NCI-H446 treated with DMSO at 0.1 percent for 48 hours (cell line): ENCODE measurements around the gene ASH1L.

Source experiments
- DNase-seq: peaks from one replicate; lab custom pipeline; 2025; lab: John Stamatoyannopoulos, UW

ASH1L gene

DNA sequence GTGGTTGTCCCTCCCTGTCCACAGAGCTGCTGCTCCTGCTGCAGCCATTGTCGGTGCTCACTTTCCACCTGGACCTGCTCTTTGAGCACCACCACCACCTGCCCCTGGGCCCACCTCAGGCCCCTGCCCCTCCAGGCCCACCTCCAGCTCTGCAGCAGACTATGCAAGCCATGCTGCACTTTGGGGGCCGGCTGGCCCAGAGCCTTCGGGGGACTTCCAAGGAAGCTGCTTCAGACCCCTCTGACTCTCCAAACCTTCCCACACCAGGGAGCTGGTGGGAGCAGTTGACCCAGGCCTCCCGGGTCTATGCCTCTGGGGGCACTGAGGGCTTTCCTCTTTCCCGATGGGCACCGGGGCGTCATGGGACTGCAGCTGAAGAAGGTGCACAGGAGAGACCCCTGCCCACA, 236.0 kb downstream of the ASH1L start:
- DNase-seq = no peak

DNA sequence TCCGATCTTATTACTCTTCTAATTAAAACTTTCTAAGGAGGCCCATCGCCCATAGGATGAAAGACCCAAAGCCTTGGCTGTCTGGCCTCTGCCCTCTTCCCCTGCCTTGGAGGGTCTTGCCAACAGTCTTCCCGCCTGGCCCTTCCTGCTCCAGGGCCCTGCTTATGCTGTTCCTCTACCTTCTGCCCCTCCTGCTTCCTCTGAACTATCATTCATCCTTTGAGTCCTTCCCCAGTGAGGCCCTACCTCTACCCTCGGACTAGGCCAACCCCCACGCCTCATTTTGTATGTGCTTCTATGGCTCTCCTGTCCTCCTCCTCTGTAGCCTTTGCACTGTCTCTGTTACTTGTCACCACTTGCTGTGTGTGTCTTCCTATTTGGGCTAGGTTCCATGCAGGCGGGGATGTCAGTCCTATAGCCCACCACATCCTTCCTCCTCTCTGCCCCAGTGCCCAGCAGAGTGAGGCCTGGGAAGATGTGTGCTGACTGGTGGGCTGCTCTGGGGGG, 236.5 kb downstream of the ASH1L start:
- DNase-seq = no peak

DNA sequence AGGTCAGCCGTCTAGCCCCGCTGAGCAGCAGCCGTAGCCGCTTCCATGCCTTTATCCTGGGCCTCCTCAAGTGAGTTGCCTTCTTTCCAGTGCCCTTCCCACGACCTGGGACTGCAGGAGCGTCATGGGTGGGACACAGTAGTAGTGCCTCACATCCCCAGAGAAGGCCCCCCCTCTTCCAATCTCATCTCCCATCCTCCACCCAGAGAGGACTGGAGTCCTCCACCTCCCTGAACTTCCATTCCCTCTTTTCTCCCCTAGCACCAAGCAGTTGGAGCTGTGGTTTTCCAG, 237.1 kb downstream of the ASH1L start:
- no peak for DNase-seq

DNA sequence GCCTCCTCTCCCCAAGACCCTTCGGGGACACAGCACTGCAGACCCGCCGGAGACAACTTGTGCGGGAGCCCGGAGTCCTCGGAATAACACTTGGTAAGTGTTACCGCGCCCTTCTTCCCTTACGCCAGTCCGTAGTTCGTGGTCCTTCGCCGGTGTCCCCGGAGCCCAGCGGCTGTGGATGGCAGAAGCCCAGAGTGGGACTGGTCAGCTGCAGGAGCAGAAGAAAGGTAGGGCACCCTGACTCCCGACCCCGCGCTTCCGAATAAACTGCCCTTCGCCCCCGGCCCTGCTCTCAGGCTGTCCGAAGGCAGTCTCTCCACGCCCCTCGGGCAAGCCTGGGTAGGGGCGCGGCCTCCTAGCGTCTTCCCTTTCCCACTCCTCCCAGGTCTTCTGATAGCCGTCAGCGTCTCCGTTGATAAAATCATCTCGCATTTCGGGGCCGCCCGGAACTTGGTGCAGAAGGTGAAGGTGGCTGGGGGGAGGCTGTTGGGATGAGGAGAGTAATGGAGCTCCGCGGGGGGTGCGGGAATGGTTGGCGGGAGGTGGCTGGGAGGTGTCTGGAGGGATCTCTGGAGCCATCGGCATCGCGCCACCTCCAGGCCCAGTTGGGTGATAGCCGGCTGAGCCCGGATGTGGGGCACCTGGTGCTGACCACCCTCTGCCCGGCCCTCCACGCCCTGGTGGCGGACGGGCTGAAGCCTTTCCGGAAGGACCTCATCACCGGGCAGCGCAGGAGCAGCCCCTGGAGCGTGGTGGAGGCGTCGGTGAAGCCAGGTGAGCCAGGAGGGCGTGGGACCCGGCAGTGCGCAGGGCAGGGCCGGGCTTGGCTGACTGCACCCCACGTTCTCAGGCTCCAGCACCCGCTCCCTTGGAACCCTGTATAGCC, 237.6 kb downstream of the ASH1L start:
- peak; percentile 19 for DNase-seq

DNA sequence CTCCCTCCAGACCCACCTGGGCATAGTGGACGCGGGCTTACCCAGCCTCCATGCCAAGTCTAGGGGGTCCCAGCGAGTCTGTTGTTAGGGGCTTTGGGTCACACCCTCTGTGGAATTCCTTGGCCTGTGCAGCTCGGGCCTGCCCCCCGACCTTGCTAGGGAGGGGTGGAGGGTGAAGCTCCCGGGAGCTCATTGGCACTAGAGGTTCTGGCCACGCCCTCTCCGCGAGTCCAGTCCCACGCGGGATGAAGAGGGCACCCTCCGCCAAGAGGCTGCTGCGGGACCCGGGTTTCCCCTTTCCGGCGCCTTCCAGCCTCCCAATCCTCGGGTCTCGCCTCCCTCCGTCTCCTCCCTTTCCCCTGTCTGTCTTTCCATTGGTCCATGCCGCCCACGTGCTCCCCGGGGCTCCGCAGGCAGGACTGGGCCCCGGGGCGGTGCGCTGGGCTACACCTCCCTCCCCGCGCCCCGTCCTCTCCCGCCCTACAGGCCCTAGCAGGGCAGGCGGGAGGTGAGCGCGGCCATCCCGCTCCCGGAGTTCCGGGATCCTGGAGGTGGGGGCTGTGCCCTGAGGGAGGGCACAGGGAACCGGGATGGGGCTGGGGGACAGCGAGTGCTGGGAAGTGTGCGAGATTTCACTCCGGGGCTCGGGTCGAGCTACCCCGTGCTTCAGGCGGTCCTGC, 238.4 kb downstream of the ASH1L start:
- peak; percentile 96 for DNase-seq

DNA sequence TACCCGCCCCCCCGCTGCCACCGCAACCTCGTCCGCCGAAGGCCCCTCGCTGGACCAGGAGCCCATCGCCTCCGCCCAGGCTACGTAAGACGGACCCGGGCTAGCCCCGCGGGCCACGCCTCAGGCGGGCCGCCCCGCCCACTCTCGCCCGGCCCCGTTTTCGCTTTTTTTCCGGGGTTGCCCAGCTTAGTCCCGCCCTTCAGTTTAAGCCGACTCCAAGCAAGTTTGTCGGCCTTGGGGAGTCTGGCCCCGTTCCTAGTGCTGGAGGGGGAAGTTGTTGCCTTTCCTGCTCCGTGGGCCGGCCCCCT, 238.9 kb downstream of the ASH1L start:
- peak; percentile 85 for DNase-seq

DNA sequence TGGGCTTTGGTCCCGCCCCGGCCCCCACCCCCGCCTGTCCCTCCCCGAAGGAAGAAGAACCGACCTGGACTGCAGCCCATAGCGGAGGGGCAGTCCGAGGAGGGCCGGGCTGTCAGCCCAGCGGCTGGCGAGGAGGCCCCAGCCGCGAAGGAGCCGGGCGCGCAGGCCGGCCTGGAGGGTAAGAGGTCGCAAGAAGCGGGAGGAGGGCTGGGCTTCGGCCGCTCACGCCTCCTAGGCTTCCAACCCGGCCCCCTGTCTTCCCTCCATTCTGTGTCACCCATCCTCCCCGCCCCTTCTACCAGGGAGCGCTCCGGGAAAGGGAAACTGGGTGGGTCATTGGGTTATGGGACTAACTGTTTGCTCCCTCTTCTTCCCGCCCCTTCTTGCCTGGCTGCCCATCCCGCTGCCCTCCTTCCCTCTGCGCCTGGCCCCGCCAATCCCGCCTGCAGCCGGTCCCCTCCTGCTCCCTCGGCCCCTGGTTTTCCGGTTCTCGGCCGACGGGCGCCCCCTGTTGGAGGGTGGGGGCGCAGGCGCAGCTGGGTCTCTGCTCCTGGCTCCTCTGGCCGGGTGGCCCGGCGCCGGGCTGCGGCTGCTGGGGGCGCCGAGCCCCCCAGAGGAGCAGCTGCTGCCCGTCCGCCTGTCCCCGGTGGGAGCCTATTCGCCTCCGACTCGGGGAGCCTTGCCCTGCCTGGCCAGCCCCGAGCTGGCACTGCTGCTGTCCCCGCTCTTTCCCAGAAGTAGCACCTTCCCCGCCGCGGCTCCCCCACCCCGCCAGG, 239.5 kb downstream of the ASH1L start:
- peak; percentile 85 for DNase-seq

DNA sequence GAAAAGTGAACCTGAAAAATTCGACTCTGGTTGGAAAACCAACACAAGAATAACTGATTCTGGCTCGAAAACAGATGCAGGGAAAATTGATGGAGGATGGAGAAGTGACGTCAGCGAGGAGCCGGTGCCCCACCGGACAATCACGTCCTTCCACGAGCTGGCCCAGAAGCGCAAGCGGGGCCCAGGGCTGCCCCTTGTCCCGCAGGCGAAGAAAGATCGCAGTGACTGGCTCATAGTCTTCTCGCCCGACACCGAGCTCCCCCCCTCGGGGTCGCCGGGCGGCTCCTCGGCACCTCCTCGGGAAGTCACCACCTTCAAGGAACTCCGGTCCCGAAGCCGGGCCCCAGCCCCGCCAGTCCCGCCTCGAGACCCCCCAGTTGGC, 240.0 kb downstream of the ASH1L start:
- no peak for DNase-seq

DNA sequence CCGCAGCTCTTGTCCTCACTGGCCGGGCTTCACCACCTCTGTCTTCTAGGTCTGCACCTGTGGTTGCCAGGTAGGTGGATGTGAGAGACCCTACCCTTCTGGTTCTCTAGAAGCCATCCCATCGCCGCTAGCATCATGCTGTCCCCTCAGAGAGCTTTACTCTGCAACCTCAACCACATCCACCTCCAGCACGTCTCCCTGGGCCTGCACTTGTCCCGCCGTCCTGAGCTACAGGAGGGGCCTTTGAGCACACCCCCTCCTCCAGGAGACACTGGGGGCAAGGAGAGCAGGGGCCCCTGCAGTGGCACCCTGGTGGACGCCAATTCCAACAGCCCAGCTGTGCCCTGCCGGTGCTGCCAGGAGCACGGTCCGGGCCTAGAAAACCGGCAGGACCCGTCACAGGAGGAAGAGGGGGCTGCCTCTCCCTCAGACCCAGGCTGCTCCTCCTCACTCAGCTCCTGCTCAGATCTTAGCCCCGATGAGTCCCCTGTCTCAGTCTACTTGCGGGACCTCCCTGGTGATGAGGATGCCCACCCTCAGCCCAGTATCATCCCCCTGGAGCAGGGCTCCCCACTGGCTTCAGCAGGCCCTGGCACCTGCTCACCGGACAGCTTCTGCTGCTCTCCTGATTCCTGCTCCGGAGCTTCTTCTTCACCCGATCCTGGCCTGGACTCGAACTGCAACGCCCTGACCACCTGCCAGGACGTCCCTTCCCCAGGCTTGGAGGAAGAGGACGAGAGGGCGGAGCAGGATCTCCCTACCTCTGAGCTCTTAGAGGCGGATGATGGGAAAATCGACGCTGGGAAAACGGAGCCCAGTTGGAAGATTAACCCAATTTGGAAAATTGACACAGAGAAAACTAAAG, 240.7 kb downstream of the ASH1L start:
- DNase-seq = no peak

DNA sequence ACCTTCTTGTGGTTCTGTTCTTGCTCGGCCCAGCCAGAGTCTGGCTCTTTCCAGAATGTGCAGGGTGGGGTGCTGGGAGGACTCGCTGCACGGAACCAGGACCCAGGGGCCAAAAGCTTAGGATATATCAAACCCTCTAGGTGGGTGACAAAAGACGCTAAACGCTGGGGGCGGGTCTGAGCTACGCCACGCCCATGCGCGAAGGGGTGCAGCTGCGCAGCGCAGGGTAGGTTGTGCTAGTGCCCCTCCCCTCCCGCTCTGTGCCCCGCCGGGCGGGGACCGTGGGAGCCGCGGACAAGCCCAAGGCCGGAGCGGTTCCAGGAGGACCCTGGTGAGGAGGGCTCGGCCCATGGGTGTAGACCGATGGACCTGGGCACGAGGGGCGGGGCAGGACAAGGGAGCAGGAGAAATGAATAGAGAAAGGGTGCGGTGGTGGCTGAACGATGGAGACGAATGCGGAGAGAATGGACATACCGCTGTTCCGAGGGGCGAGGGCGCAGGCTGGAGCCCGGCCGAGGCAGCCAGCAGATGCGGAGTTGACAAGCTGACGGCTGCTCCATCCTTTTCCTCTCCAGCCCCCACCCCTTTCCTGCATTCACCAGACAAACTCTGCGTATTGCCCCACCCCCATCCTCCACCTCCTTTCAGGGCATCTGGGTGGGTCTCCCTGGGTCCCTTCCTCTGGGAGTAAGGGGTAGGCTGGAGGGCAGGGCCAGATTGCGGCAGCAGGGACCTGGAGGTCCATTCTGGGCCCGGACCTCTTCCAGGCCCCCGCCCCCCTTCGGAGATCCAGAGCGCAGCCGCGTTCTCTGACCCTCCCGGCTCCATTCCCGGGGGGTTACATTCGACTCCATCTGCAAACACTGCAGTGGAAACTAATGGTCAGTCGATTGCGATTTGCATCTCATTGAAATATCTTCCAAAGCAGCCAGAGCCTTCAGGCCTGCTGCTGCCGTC, 241.7 kb downstream of the ASH1L start, which contains the start of gene RUSC1:
Gene RUSC1, plus strand, starts transcription at position 234 of the 957 bp plus-strand sequence. CDS start 880 bp downstream, outside the sequence.
- DNase-seq = no peak

DNA sequence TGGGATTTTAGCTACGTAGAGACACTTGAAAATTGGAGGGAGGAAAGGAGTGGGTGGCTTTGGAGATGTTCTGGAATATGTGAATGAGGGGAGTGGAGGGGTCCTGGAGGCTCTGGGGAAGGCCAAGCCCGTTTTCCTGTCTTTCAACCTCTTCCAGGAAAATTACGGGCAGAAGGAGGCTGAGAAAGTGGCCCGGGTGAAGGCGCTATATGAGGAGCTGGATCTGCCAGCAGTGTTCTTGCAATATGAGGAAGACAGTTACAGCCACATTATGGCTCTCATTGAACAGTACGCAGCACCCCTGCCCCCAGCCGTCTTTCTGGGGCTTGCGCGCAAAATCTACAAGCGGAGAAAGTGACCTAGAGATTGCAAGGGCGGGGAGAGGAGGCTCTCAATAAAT, 242.4 kb downstream of the ASH1L start:
- DNase-seq = no peak

DNA sequence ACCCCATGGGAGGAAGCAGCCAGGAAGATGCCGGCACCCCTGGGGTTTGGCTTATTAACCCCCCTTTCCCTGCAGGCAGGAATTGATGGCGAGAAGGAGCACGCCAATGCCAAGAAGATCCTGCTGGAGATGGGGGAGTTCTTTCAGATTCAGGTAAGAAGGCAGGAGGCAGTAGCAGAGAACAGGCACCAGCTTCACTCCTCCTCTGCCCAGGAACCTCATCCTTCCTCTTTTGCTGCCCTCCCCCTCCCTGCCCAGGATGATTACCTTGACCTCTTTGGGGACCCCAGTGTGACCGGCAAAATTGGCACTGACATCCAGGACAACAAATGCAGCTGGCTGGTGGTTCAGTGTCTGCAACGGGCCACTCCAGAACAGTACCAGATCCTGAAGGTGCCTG, 243.1 kb downstream of the ASH1L start:
- no peak for DNase-seq

DNA sequence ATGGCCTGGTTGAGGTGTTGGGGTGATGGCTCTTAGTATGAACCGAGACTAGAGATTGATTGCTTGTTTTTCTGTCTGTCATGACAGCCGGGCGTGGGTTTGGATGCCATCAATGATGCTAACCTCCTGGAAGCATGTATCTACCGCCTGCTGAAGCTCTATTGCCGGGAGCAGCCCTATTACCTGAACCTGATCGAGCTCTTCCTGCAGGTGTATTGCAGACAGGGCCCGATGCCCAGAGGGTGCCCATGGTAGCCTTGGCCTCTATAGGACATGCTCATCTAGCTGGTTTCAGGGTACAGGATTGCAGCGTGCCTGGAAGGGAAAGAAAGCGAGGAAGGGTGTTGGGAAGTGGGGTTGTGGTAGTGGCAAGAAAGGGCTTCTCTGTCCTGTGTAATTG, 244.5 kb downstream of the ASH1L start:
- DNase-seq = no peak

DNA sequence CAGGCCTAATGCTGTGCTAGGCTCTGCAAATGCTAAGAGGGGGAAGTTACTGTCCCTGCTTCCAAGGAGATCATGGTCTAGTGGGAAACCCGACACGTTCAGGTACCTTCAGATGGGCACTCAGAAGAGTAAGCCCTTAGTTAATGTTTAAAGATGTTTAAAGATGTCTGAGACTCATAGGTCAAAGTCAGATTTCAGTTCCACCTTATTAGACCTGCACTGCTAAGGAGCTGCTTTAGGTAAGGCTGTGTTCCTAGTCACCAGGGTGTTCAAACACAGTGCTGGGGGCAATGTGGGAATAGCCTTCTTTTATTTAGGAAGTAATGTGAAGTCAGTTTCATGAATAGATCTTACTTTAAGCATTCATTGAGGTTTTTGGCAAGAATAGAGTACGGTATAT, 245.7 kb downstream of the ASH1L start:
- DNase-seq = no peak

DNA sequence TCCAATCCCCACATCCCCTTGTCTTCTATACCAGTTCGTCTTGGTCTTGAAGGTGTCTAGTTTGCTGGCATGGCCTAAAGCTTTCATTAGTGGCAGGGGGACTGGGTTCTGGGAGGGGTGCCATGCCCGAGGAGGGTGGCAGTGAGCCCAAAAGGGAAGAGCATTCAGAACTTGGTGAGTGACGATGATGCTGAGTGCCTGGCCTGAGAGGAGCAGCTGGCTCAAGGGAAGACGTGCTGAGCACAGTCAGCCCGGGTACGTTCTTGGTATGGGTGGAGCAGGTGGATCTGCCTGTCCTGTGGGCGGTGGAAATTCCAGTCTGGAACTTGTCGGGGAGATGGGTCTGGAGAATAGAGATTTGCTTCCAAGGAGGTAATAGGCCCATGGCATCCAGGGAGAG, 249.3 kb downstream of the ASH1L start:
- DNase-seq = no peak

DNA sequence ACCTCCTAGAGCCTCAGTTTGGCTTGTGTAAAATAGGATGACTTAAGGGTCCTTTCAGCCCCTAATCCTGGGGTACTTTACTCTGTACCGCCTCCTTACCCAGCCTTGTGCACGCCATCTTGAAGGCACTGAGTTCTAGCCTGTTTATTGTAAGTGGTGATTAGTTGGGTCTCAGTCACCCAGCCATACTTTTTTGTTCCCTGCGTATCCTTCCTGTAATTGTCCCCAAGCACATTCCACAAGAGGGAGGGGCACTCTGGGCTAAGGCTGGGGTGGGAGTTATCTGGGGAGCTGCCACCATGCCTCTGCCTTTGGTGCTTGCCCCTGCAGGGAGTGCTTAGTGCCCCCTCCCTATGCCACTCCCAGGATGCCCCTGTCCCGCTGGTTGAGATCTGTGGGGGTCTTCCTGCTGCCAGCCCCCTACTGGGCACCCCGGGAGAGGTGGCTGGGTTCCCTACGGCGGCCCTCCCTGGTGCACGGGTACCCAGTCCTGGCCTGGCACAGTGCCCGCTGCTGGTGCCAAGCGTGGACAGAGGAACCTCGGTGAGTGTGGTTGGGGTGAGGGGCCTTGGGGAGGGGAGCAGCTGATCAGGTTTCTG, 253.1 kb downstream of the ASH1L start:
- no peak for DNase-seq

DNA sequence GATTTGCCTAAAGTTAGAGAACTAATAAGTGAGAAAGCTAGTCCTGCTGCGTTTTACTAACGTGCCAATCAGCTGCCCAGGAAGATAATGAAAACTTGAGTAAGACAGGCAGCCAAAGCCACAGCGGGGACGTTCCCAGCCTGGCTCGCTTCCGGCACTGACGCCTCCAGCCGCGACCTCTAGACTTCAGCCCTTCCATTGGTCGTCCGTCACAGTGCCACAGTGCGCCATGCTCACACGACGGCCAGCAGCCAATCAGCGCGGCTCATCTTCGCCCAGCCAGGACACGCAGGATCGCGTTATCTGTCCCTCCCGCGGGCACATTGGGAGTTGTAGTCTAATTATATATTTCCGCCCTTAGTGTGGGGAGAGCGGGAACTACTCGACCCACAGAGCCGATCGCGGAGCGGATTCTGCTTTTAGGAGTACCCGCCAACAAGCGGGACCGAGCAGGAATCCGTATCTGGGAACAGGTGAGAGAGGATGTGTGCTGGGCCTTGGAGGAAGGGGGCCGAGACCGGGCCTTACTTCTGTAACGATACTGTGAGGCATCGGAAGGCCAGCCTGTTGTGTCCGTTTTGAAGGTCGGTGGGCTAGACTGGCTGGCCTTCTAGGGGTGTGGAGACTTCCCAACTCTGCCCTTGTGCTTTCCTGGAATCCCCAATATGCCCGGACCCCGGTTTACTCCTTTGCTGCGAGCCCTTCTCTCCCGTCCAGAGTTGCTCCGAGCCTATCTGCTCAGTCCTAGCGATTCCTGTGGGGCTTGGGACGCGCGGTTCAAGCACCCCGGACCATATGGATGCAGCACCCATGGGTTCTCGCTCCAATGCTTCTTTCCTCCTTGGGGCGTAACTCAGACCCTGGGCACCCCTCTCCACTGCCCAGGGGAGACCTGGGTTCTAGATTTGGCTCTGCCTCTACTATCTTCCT, 253.8 kb downstream of the ASH1L start, which contains the start of gene FDPS:
Gene FDPS, plus strand, starts transcription at position 374 of the 930 bp plus-strand sequence. CDS start 924 bp downstream, outside the sequence.
- DNase-seq = peak; percentile 99

DNA sequence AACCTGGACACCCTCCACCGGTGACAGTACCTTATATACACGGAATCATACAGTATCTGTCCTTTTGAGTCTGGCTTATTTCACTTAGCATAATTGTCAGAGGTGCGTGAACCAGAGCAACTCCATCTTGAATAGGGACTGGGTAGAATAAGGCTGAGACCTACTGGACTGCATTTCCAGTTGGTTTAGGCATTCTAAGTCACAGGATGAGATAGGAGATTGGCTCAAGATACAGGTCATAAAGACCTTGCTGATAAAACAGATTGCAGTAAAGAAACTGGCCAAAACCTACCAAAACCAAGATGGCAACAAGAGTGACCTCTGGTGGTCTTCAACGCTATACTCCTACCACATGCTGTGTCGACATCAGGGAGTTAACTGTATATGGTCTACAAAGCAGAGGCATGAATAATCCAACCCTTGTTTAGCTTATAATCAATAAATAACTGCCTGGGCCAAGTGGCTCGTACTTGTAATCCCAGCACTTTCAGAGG, 255.3 kb downstream of the ASH1L start:
- DNase-seq = no peak

DNA sequence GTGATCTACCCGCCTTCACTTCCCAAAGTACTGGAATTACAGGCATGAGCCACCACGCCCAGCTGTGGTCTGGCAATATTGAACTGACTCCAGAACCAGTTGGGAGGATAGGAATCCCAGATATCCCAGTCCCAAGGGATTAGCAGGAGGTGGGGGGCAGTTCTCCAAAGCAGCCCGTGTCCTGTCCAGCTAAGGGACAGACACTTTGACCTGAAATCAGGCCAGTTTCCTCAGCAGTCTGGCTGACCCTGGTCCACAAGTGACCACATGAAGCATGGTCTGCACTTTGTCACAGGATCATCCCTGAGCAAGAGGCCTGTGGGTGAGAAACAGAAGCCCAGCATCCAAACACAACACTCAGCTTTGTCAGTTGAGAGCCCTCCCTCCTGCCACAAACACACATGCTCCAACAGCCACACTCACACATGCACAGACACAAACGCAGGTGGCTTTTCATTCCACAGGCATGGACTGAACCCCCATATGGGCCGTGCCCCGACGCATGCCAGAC, 256.7 kb downstream of the ASH1L start:
- DNase-seq = no peak
